GM21825 (cell line): ENCODE data around the gene ZNF284.
"Not testable (repeated sequence)": the region's sequence is repeated elsewhere in the genome, so short reads cannot be mapped to it uniquely, and the experiment has no call there.

Experiments
- ATAC-seq: cut with Tn5 transposase; IDR thresholded peaks from one replicate; pipeline ENCODE4 v1.9.1; 2021; ENCODE audit warnings: mild to moderate bottlenecking, moderate library complexity; ENCODE audit not compliant: unreplicated experiment

ZNF284 gene

GRCh38 chr19:44109458-44109857, 37.5 kb downstream of the ZNF284 start:
- no peak for ATAC-seq

DNA sequence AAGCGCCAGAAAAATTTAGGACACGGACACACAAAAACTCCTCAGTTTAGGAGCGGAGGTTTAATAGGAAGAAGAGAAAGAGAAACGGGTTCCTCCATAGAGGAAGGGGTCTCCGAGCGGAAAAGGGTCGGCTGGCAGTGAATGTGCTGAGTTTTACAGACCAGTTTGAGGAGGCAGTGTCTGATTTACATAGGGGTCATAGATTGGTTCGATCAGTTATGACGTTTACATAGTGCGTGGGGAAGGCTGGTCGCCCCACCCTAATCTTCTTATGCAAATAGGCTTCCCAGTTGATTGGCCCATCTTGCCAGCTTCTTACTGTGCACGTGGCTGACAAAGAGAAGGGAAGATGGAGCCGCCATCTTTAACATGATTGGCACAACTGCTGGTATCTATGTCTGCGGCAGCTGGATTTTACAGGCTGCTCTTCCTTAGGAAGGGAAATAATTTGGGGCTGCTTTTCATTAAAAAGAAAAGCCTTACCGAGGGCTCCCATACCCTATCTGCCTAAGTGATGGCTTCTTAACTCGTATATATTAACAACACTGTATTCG, 40.0 kb downstream of the ZNF284 start:
- no peak for ATAC-seq

DNA sequence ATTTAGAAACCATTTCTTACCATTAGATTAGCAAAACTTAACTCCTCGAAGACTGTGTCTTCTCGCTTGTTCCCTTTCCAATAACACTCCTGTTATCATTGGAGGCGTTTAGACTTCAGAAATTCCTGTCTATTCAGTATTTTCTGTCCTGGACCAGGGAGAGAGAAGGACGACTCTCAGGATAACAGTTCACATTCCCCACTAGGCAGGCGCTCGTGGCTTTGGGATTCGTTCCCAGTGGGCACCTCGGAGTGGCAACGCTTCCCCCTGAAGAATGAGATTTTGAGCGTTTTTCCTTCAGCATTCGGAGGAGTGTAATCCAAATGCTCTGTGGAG, 40.8 kb downstream of the ZNF284 start:
- peak; percentile 20 for ATAC-seq

- peak; percentile 89 for ATAC-seq
Measured at GRCh38 chr19:44113138-44113783, 41.3 kb downstream of the ZNF284 start, which contains the start of gene ZNF225. Gene ZNF225 (plus strand): TSS chr19:44113399. CDS start chr19:44115828, 2,429 bp downstream.

GRCh38 chr19:44113784-44114390, 41.9 kb downstream of the ZNF284 start:
- peak; percentile 12 for ATAC-seq

DNA sequence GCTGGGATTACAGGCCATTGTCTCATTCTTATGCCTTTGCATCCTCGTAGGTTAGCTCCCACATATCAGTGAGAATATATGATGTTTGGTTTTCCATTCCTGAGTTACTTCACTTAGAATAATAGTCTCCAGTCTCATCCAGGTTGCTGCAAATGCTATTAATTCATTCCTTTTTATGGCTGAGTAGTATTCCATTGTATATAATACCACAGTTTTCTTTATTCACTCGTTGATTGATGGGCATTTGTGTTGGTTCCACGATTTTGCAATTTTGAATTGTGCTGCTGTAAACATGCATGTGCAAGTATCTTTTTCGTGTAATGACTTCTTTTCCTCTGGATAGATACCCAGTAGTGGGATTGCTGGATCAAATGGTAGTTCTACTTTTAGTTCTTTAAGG, 49.2 kb downstream of the ZNF284 start:
- not testable (repeated sequence) for ATAC-seq

DNA sequence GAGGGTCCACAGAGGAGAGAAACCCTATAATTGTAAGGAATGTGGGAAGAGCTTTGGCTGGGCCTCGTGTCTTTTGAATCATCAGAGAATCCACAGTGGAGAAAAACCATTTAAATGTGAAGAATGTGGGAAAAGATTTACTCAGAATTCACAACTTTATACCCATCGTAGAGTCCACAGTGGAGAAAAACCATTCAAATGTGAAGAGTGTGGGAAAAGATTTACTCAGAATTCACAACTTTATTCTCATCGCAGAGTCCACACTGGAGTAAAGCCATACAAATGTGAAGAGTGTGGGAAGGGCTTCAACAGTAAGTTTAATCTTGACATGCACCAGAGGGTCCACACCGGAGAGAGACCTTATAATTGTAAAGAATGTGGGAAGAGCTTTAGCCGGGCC, 60.0 kb downstream of the ZNF284 start:
- no peak for ATAC-seq
